OCI-LY7 (cell line): ENCODE measurements around the gene SETD1B.

Experiments used
- CTCF ChIP-seq: fragments of 200-600 bp; sonication (generic); conservative IDR thresholded peaks from 2 replicates; pipeline ENCODE4 v1.5.1; 2014; ENCODE audit warnings: mild to moderate bottlenecking, antibody characterized with exemption, low read length, moderate library complexity, mixed read lengths
- EZH2phosphoT487 ChIP-seq: fragments of 200-600 bp; sonication (generic); IDR thresholded peaks from 2 replicates; pipeline ENCODE4 v1.6.1; 2018; ENCODE audit warnings: low read depth, borderline replicate concordance, mild to moderate bottlenecking, mixed run types, antibody characterized with exemption, low read length, moderate library complexity, mixed read lengths

GRCh38 chr12:121754836-121755235 is 49.0 kb upstream of the SETD1B start:
- TF ChIP-seq CTCF (no peak), EZH2phosphoT487 (no peak)
